Hindlimb muscle (tissue), 1 donor: Measurements from ENCODE around the gene TBC1D19. TPM values are rescaled to one million over a fixed set of nuclear protein-coding genes. Genes with fewer than 3 reads are reported as not detected.
"Not testable (repeated sequence)": the region's sequence is repeated elsewhere in the genome, so short reads cannot be mapped to it uniquely, and the experiment has no call there.

Experiments
- DNase-seq: peaks from one replicate; pipeline ENCODE4 v3.0.0-alpha.2; 2013
- polyA plus RNA-seq: library from polyadenylated mRNA; unstranded; fragments of 120-200 nt; gene quantifications from one replicate; pipeline ENCODE4 v1.2.1, GENCODE V29; 2013; ENCODE audit not compliant: insufficient read length

Gene TBC1D19
- polyA plus RNA-seq, 1 donor, result 11.9 TPM

- DNase-seq, result no peak
These were observed 103.8 kb downstream of the TBC1D19 start for GRCh38 chr4:26687728-26688127.

GRCh38 chr4:26690506-26690905, 106.6 kb downstream of the TBC1D19 start:
- DNase-seq, result no peak

GRCh38 chr4:26692014-26692726, 108.3 kb downstream of the TBC1D19 start:
- DNase-seq, result no peak

- DNase-seq, result not testable (repeated sequence)
These were observed 110.2 kb downstream of the TBC1D19 start for GRCh38 chr4:26694131-26694530.

GRCh38 chr4:26700110-26700509, 116.2 kb downstream of the TBC1D19 start:
- DNase-seq, result no peak

- DNase-seq, result no peak
These were observed 117.2 kb downstream of the TBC1D19 start for GRCh38 chr4:26701095-26701494.

GRCh38 chr4:26701786-26702227, 117.9 kb downstream of the TBC1D19 start:
- no peak for DNase-seq

GRCh38 chr4:26707342-26707741, 123.5 kb downstream of the TBC1D19 start:
- no peak for DNase-seq

GRCh38 chr4:26709246-26709645, 125.4 kb downstream of the TBC1D19 start:
- DNase-seq, result no peak

- DNase-seq, result no peak
These were observed 129.8 kb downstream of the TBC1D19 start for GRCh38 chr4:26713563-26714151.

GRCh38 chr4:26715636-26716242, 131.9 kb downstream of the TBC1D19 start:
- DNase-seq, result no peak

GRCh38 chr4:26717332-26717731, 133.4 kb downstream of the TBC1D19 start:
- DNase-seq, result no peak

GRCh38 chr4:26719954-26720552, 136.2 kb downstream of the TBC1D19 start:
- peak; percentile 15 for DNase-seq

GRCh38 chr4:26721685-26722084, 137.8 kb downstream of the TBC1D19 start:
- no peak for DNase-seq

GRCh38 chr4:26723216-26723615, 139.3 kb downstream of the TBC1D19 start:
- no peak for DNase-seq

- DNase-seq, result no peak
These were observed 140.7 kb downstream of the TBC1D19 start for GRCh38 chr4:26724534-26724933.

GRCh38 chr4:26726655-26727387, 142.9 kb downstream of the TBC1D19 start:
- no peak for DNase-seq

- DNase-seq, result no peak
These were observed 144.0 kb downstream of the TBC1D19 start for GRCh38 chr4:26727844-26728243.

- DNase-seq, result no peak
These were observed 145.1 kb downstream of the TBC1D19 start for GRCh38 chr4:26729027-26729426.

- no peak for DNase-seq
These were observed 145.7 kb downstream of the TBC1D19 start for GRCh38 chr4:26729547-26729946.

GRCh38 chr4:26731351-26732035, 147.6 kb downstream of the TBC1D19 start:
- no peak for DNase-seq

GRCh38 chr4:26732356-26732755, 148.5 kb downstream of the TBC1D19 start:
- no peak for DNase-seq
